Myocyte (in vitro differentiated cells): ENCODE measurements around the gene MON1B. TPM values are rescaled to one million over a fixed set of nuclear protein-coding genes. Genes with fewer than 3 reads are reported as not detected.
"Not testable (repeated sequence)": the region's sequence is repeated elsewhere in the genome, so short reads cannot be mapped to it uniquely, and the experiment has no call there.

ENCODE experiments used
- DNase-seq: peaks from one replicate; pipeline ENCODE4 v3.0.0-alpha.2; 2012; ENCODE audit warnings: low read depth
- polyA plus RNA-seq: library from polyadenylated mRNA; unstranded; fragments of >200 nt; gene quantifications from one replicate; pipeline ENCODE4 v1.2.1, GENCODE V29; 2012; ENCODE audit warnings: missing spikeins
- total RNA-seq: library from RNA; depleted of rRNA; stranded (reverse); fragments of >200 nt; gene quantifications from 2 replicates; pipeline ENCODE4 v1.2.3, GENCODE V29; 2014

The MON1B gene
- 9.5 and 12.1 TPM in 2 replicates for total RNA-seq
- 19.1 TPM for polyA plus RNA-seq

DNA sequence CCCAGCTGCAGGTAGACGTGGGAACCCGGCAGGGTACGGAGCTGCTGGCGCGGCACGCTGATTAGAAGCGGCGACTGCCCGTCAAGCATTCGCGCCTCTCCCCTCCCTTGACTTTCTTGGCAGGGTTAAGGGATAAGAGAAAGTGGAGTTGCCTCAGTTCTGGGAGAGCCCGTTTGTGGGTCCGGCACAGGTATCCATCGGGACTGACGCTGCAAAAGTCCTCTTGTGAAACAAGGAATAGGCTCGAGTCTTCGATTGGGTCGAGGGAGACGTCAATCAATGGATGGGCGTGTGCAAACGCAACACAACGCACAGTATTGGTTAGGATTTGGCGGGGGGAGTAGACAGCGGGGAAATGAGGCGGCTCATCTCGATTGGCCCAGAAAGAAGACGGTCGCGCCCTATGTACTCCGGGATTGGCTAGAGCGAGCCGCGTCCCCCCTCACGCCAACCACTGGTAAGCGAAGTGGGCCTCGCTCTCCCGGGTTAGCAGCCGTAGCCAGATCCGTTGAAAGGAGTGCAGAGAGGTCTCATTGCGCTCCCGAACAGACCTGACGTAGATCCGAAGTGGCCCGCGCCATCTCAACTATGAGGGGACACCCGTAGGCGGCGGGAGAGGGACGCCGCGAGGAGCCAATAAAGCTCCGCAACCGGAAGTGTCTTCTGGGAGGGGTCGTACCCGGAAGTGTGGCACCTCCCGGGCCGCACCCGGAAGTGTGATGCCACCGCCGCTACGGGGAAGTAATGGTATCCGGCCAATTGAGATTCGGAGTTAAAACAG, at the start of gene MON1B:
Gene MON1B (plus strand): TSS at position 713 of the 781 bp plus-strand sequence. CDS start 296 bp downstream, outside the sequence.
- peak; percentile 99 for DNase-seq

DNA sequence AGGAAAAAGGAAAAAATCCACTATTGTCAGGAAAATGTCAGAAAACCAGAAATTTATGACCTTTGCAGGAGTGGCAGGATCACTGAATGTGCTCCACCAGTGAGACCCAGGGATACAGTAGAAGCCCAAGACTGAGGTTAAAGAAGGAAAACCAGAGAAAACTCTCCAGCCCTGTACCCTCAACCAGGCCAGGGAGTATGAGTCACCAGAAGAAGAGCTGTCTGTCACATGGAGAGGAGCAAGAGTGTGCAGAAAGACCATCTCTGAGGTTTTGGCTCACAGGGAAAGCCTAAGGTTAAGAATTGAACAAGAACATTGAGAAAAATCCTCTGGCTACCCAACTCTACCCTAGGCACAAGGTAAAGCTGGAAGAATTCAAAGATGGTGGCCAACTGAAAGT, 47.6 kb upstream of the MON1B start:
- no peak for DNase-seq

DNA sequence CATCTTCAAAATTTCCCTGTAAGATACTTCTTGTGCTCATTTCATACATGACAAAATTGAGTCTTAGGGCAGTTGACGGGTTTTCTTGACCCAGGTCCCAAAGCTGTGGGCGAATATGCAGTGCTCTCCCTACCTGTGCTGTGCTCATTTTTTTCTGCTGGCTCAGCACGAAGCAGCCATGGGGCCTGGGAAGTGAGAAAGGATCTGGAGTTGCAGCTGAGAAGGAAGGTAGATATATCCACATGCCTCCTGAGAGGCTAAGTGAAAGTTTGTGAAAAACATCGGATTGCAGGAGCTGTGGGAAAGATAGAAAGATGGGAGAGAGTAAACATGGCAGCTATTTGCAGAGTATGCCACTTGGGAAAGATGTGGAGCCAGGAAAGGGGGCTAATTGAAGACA, 42.9 kb upstream of the MON1B start:
- DNase-seq = no peak

DNA sequence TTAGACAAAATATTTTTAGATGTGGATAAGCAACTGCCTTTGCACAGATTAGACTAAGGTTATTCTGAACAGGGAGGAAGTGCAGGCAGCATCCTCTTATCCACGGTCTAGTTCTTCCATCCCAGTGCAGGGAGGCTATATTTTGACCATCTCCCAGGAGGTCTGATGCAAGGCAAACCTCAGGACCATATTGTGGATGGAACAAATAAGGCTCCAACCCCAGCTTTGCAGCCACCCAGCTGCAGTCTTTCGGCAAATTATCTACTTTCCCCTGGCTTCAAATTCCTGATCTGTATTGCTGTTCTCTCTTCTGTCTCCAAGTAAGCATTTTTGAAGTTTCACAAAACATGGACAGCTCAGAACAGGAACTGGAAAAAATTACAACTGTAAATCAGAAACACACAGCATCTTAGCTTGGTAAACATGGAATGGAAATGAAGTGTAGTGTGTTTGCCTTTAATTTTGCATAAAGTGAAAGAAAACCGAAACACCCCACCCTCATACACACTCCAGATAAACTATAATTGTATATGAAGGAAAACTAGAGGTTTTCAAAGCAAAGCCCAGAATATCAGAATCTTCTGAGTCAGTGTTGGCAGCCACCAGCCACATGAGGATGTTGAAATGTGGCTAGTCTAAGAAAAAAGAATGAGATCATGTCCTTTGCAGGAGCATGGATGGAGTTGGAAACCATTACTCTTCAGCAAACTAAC, 33.5 kb upstream of the MON1B start:
- no peak for DNase-seq

DNA sequence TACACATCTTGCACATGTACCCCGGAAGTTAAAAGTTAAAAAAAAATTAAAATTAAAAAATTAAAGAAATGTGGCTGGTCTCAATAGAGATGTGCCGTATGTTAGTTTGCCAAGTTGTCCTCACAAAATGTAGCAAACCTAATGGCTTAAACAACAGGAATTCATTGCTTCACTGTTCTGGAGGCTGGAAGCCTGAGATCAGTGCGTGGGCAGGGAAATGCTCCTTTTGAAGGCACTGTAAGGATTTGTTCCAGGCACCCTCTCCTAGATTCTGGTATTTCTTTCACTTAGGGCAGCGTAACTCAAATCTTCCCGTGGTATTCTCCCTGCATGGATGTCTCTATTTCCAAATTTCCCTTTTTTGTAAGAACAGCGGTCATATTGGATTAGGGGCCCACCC, 32.7 kb upstream of the MON1B start:
- no peak for DNase-seq

DNA sequence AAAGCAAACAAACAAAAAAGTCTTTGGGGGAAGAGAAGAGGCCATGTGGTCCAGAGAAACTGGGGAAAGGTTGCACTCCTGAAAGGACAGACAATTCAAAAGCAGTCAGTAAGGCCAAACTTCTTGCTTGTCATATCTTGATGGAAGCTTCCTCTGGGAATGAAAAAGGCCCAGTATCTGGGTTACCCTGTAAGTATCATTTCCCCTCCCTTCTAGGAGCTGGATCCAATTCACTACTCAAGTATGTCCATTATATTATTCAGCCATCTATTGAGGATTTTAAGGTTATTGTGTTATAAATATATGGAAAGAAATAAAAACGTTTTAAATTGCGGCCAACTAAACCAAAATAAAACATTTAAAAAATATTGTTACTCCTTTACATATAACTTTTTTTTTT, 26.0 kb upstream of the MON1B start:
- no peak for DNase-seq

DNA sequence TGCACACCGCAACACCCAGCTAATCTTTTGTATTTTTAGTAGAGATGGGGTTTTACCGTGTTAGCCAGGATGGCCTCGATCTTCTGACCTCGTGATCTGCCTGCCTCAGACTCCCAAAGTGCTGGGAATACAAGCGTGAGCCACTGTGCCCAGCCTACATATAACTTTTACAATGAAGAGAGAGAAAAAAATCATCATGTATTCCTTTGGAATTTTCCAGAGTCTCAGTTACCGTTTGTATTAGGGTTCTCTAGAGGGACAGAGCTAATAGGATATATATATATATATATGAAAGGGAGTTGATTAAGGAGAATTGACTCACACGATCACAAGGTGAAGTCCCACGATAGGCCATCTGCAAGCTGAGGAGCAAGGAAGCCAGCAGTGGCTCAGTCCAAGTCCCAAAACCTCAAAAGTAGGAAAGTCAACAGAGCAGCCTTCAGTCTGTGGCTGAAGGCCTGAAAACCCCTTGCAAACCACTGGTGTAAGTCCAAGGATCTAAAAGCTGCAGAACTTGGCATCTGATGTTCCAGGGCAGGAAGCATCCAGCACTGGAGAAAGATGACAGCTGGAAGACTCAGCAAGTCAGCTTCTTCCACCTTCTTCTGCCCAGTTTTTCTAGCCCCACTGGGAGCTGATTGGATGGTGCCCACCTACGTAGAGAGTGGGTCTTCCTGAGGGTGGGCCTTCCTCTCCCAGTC, 25.3 kb upstream of the MON1B start:
- not testable (repeated sequence) for DNase-seq

DNA sequence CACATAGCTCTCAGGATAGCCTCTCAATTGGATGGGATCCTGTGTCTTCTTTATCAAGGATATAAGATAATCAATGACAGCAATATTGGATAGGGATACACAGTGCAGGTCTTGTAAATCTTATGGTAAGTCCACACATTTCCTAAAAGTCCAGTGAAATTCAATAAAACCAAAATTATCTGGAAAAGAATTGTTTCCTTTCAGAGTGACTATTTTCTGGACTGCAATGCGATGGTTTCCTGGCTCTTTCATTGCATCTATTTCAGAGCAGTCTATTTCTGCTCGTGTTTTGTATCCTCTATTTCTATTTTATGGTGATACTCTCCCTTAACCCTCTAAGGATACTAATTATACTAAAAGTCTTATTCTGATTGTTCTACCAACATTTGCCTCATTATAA, 24.3 kb upstream of the MON1B start:
- DNase-seq = no peak

DNA sequence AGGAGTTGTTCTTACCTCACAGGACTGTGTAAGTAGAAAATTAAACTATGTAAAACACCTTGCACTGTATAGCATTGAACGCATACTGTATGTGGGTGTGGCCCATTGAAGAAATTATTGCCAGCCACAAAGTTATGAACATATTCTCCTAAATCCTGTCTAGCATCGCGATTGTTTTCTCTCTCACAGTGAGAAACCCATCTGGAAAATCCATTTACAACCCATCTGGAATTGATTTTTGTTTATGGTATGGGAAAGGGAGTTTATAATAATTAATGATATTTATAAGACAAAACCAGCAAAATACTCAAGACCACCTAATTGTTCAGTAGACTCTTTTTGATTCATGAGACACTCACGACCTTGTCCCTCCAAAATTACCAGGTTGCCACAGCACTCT, 22.1 kb upstream of the MON1B start:
- no peak for DNase-seq

DNA sequence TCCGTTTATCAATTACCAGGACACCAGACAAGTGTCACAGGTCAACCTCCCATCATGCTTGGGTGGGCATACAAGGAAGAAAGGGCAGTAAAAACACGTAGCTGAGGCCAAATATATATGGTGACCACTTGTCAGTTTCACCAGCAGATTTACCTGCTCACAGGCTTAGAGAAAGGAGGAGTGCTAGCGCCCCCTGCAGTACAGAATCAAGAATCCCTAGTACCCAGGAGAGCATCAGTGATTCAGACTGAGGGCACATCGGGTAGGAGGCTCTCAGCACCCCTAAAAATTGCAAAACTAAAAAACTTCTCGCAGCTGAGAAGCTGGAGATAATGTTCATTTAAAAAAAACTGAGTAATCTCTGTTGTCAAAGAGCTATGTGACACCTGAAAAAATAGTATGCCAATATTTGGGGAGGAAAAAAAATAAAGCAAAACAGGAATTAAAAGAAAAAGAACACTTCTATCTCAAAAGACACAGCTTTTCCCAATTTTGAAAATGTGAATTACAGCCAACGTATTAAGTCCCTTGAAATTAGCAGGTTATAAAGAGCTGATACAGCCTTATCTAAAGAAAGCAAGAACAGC, 21.2 kb upstream of the MON1B start:
- peak; percentile 24 for DNase-seq

DNA sequence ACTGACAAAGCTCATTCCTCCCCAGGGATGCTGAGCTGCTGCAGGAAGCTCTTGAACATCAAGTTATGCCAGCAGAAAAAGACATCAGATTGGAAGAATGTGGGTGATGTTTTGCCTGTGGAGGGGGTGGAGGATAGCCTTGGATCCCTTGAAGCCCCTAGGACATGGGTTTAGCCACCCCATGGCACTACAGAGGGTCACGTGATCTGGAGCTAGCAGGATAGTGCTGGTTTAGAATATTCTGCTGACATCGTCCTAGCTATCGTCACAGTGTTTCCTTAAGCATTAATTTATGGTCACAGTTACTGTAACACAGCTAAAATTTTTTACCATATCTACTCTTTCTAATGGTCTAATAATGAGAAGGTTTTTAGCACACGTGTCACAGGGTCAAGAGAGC, 20.2 kb upstream of the MON1B start:
- no peak for DNase-seq

DNA sequence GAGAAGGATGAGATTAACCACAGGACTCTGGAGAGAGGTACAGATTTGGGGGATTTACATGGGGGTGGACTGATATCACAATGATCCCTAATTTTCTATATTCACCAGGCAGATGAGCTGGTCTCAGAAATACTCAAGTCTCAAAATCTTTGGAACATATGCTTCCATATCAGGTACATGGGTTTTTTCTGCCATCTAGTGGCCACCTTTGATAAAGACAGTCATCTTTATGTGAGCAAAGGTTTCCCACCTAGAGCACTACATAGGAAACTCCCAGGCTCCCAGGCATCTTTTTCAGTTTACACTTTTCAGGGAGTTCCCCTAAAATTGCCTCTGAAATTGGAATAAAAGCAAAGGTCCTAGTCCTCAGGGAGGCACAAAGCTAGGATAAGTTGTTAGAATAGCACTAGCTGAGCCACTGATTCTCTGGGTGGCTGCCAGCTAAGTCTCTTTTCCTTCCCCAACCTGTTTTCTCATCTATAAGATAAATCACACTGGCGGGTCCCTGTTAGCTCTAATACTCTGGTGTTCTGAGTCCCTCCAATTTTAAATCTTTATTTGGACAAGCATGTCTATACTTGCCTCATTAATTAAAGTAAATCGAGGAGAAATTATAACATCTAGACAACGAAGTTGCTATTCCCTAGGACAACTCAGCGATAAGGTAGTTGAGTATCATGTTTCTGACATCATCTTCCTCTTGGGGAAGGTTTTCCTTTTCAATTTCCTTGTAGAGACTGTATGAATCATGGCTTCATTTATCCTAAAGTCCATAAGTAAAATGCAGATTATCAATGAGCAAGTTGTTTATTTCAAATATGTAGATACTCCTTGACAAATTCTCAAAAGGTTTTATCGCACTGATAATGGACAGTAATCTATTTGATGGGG, 19.0 kb upstream of the MON1B start:
- peak; percentile 60 for DNase-seq

DNA sequence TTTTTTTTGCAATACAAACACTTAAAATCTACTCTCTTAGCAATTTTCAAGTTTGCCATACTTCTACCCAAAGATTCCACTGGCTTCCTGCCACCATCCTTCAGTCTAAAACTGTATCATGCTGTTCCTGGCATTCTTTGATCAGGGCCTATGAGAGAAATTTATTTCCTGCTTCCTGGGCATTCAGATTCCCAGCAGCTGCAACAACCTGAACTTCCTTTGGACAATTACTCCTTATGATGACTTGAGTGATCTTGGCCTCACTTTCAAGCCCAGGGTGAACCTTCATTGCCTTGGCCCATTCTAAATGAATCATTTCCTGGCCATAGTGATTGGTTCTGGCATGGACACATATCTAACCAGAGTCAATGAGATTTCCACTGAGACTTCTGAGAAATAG, 18.0 kb upstream of the MON1B start:
- no peak for DNase-seq

DNA sequence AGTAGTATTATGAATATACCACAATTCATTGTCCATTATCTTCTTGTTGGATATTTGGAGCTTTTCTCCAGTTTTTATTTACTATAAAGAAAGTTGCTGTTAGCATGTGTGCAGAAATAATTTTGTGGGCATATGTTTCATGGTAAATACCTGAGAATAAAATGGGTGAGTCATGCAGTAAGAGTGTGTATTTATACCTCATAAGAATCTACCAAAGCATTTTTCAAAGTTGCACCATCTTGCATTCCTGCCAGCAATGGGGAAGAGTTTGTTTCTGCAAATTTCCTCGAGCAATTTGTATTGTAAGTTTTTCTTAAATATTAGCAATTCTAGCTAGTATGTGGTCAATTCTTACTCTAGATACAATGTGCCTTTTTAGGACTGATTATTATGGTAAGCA, 7.9 kb upstream of the MON1B start:
- no peak for DNase-seq

DNA sequence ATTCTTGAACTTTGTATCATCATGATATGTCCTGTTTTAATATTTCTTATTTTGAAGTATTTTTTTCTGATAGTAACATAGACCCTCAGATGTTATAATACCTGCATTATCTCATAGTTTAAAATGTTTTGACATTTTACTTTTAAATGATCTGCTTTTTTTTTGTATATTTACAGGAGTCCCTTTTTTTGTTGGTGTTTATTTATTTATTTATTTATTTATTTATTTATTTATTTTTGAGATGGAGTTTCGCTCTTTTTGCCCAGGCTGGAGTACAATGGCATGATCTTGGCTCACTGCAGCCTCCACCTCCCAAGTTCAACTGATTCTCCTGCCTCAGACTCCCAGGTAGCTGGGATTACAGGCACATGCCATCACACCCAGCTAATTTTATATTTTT, 4.7 kb upstream of the MON1B start:
- not testable (repeated sequence) for DNase-seq

DNA sequence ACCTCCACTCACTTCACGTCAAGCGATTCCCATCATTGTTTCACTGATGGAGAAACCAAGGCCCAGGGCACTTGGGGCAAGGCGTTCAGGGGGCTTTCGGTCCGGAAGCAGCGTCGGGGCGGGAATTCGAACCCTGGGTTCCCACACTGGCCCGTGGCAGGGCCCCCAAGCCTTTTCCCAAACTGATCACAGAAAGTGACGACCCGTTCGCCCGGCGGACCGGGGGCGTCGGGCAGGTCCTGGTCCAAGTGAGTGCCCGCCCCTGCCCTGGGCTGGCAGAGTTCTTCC, 856 bp upstream of the MON1B start:
- no peak for DNase-seq

DNA sequence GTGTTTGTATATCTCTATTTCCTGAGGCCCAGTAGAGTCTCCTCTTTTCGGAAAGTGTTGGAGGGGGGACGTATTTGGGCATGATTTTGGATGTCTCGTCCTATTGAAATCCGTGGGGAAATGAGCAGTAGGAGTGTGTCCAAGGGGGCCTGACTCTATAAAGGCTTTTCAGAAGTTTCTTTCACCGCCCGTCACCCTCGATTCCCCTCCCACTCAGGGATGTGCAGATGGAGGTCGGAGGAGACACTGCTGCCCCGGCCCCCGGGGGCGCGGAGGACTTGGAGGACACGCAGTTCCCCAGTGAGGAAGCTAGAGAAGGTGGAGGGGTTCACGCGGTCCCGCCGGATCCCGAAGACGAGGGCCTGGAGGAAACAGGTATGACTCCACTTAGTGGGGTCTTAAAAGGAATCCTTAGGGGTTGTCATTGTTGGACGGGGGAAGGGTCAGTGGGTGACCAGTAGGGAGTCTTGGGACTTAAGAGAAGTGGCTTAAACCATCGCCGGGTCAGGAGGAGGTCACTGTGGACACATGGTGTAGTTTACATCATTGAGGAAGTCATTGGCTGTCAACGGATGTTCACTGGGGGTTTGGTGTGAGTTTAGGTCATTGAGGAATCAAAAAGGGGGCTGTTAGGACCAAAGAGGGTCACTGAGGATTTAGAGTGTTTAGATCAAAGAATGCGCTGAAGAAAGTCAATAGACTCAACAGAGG, 424 bp downstream of the MON1B start:
- peak; percentile 23 for DNase-seq

DNA sequence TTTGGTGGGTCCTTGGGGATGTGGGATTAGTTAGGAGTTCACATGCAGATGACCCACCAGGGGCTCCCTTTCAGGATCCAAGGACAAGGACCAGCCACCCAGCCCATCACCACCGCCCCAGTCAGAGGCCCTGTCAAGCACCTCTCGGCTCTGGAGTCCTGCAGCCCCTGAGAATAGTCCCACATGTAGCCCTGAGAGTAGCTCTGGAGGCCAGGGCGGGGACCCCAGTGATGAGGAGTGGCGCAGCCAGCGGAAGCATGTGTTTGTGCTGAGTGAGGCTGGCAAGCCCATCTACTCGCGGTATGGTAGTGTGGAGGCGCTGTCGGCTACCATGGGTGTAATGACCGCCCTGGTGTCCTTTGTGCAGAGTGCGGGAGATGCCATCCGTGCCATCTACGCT, 2.4 kb downstream of the MON1B start:
- DNase-seq = no peak

DNA sequence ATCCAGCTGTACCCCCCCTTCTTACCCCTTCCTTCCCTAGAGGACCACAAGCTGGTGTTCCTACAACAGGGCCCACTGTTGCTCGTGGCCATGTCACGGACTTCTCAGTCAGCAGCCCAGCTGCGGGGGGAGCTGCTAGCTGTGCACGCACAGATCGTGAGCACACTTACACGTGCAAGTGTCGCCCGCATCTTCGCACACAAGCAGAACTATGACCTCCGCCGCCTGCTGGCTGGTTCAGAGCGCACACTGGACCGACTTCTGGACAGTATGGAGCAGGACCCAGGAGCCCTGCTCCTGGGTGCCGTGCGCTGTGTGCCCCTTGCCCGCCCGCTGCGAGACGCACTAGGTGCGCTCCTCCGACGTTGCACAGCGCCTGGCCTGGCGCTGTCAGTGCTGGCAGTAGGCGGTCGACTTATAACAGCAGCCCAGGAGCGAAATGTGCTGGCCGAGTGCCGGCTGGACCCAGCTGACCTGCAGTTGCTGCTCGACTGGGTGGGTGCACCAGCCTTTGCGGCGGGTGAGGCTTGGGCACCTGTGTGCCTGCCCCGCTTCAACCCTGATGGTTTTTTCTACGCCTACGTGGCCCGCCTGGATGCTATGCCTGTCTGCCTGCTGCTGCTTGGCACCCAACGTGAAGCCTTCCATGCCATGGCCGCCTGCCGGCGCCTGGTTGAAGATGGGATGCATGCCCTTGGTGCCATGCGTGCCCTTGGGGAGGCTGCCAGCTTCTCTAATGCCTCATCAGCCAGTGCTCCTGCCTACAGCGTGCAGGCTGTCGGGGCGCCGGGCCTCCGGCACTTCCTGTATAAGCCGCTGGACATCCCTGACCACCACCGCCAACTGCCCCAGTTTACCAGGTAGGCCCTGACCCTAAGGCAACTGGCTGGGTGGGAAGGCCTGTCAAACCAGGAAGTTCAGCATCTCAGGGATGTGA, 3.6 kb downstream of the MON1B start:
- DNase-seq = no peak
